Measurements from ENCODE around the gene DLGAP1.

The DLGAP1 gene

GRCh38 chr18:3824101-3824500 lies 631.0 kb downstream of the DLGAP1 start:
- Histone ChIP-seq H3K9ac (ENCODE audit: low read length in 2 of 2) (no peak overlapping the region), H3K4me3 (ENCODE audit: low read length in 2 of 2) (no peak overlapping the region), H3K27ac (ENCODE audit: low read length) (no peak overlapping the region), H3K9me3 (ENCODE audit: control insufficient read depth in 2 of 2, low read length in 2 of 2) (no peaks in the 10 kb centered on the region), H3K4me1 (ENCODE audit: control insufficient read depth, insufficient read depth, low read length) (no peaks in the 10 kb centered on the region), H3K36me3 (ENCODE audit: control insufficient read depth in 2 of 2, insufficient read depth in 2 of 2, low read length in 2 of 2) (no peaks in the 10 kb centered on the region), H3K27me3 (ENCODE audit: control insufficient read depth in 1 of 2, insufficient read depth in 2 of 2, low read length in 2 of 2) (no peaks in the 10 kb centered on the region)

DNA sequence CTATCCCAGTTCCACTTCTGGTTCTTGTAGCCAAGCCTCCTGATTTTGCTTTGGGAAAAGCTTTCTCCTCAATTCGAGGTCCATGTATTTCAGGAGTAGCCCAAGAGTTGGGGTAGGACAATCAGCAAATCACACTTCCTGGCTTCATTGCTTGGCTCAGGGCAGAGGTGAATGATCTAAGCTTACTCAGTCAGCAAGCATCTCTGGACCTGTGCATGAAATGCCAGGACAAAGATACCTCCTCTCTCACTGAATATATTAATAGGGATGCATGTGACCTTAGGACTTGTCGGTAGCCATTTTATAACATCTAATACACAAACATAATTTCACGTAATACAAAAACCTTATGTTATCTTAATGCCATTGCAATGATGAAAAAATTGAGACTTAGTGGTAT lies 632.0 kb downstream of the DLGAP1 start:
- H3K4me1 ChIP-seq (ENCODE audit: control insufficient read depth, insufficient read depth, low read length) = no peaks in the 10 kb centered on the region
- no peak overlapping the region for H3K27ac ChIP-seq (ENCODE audit: low read length)
- no peaks in the 10 kb centered on the region for H3K27me3 ChIP-seq (ENCODE audit: control insufficient read depth in 1 of 2, insufficient read depth in 2 of 2, low read length in 2 of 2)
- H3K9me3 ChIP-seq (ENCODE audit: control insufficient read depth in 2 of 2, low read length in 2 of 2) = no peaks in the 10 kb centered on the region
- no peak overlapping the region for H3K9ac ChIP-seq (ENCODE audit: low read length in 2 of 2)
- no peak overlapping the region for H3K4me3 ChIP-seq (ENCODE audit: low read length in 2 of 2)
- no peaks in the 10 kb centered on the region for H3K36me3 ChIP-seq (ENCODE audit: control insufficient read depth in 2 of 2, insufficient read depth in 2 of 2, low read length in 2 of 2)

GRCh38 chr18:3821524-3821923 lies 633.6 kb downstream of the DLGAP1 start:
- Histone ChIP-seq H3K9ac (ENCODE audit: low read length in 2 of 2) (no peak overlapping the region), H3K9me3 (ENCODE audit: control insufficient read depth in 2 of 2, low read length in 2 of 2) (no peaks in the 10 kb centered on the region), H3K4me1 (ENCODE audit: control insufficient read depth, insufficient read depth, low read length) (no peaks in the 10 kb centered on the region), H3K36me3 (ENCODE audit: control insufficient read depth in 2 of 2, insufficient read depth in 2 of 2, low read length in 2 of 2) (no peaks in the 10 kb centered on the region), H3K27me3 (ENCODE audit: control insufficient read depth in 1 of 2, insufficient read depth in 2 of 2, low read length in 2 of 2) (no peaks in the 10 kb centered on the region), H3K27ac (ENCODE audit: low read length) (no peak overlapping the region), H3K4me3 (ENCODE audit: low read length in 2 of 2) (no peak overlapping the region)

DNA sequence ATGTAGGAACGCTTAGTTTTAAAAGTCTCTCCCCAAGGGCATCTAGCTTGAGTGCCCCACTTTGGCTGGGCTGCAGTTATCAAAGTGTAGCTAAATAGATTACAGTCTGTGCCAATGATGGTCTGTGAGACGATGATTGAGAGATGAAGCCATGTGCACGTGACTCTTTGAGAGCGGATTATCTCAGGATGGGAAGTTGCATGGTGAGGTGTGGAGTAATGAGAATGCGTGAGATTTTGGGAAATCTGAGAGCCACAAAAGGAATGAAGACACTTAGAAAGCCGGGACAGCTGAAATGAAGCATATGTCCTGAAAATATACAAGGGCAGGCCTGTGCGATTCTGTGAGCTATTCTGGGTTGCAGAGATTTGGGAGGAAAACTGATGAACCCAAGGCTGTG lies 635.1 kb downstream of the DLGAP1 start:
- Histone ChIP-seq H3K4me1 (ENCODE audit: control insufficient read depth, insufficient read depth, low read length) (no peaks in the 10 kb centered on the region), H3K27me3 (ENCODE audit: control insufficient read depth in 1 of 2, insufficient read depth in 2 of 2, low read length in 2 of 2) (no peaks in the 10 kb centered on the region), H3K27ac (ENCODE audit: low read length) (no peak overlapping the region), H3K36me3 (ENCODE audit: control insufficient read depth in 2 of 2, insufficient read depth in 2 of 2, low read length in 2 of 2) (no peaks in the 10 kb centered on the region), H3K9me3 (ENCODE audit: control insufficient read depth in 2 of 2, low read length in 2 of 2) (no peaks in the 10 kb centered on the region), H3K4me3 (ENCODE audit: low read length in 2 of 2) (no peak overlapping the region), H3K9ac (ENCODE audit: low read length in 2 of 2) (no peak overlapping the region)

GRCh38 chr18:3816610-3817363 lies 638.3 kb downstream of the DLGAP1 start:
- Histone ChIP-seq H3K4me3 (ENCODE audit: low read length in 2 of 2) (no peak overlapping the region), H3K9ac (ENCODE audit: low read length in 2 of 2) (no peak overlapping the region), H3K4me1 (ENCODE audit: control insufficient read depth, insufficient read depth, low read length) (no peaks in the 10 kb centered on the region), H3K36me3 (ENCODE audit: control insufficient read depth in 2 of 2, insufficient read depth in 2 of 2, low read length in 2 of 2) (no peaks in the 10 kb centered on the region), H3K27me3 (ENCODE audit: control insufficient read depth in 1 of 2, insufficient read depth in 2 of 2, low read length in 2 of 2) (no peaks in the 10 kb centered on the region), H3K9me3 (ENCODE audit: control insufficient read depth in 2 of 2, low read length in 2 of 2) (no peaks in the 10 kb centered on the region), H3K27ac (ENCODE audit: low read length) (no peak overlapping the region)

DNA sequence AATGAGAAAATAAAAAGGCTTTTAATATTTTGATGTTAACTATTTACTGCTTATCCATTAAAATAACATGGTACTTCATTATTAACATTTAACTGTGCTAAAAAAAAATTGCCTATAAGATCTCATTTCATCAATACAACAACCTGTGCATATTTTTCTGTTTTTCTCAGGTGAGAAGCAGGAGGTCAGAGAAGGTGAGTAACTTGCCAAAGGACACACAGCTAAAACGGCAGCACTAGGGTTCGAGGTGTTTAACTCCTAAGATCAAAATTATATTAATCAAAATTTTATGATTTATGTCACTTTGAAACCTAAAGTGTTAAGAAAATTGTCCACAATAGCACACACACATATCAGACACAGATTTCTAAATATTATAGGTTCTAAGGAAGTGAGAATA lies 639.1 kb downstream of the DLGAP1 start:
- Histone ChIP-seq H3K4me3 (ENCODE audit: low read length in 2 of 2) (no peak overlapping the region), H3K27ac (ENCODE audit: low read length) (no peak overlapping the region), H3K36me3 (ENCODE audit: control insufficient read depth in 2 of 2, insufficient read depth in 2 of 2, low read length in 2 of 2) (no peaks in the 10 kb centered on the region), H3K9me3 (ENCODE audit: control insufficient read depth in 2 of 2, low read length in 2 of 2) (no peaks in the 10 kb centered on the region), H3K4me1 (ENCODE audit: control insufficient read depth, insufficient read depth, low read length) (no peaks in the 10 kb centered on the region), H3K27me3 (ENCODE audit: control insufficient read depth in 1 of 2, insufficient read depth in 2 of 2, low read length in 2 of 2) (no peaks in the 10 kb centered on the region), H3K9ac (ENCODE audit: low read length in 2 of 2) (no peak overlapping the region)

DNA sequence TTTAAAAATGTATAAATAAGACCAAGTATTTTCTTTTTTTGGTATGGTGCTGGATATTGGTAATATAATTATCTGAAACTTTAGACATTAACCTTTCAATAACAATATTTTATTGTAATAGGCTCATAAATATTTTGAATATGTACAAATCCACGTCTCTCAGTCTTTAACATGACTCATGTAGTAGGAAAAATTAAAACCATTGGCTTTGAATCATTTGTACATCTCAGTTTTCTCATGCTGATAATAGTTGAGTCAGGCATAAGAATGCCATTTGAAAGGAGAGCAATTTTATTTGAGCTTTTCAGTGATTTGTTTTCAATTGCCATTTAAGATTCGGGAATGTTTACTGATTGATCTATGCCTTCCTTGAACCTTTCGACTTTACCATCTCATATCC lies 640.3 kb downstream of the DLGAP1 start:
- Histone ChIP-seq H3K4me3 (ENCODE audit: low read length in 2 of 2) (no peak overlapping the region), H3K9me3 (ENCODE audit: control insufficient read depth in 2 of 2, low read length in 2 of 2) (no peaks in the 10 kb centered on the region), H3K27me3 (ENCODE audit: control insufficient read depth in 1 of 2, insufficient read depth in 2 of 2, low read length in 2 of 2) (no peaks in the 10 kb centered on the region), H3K4me1 (ENCODE audit: control insufficient read depth, insufficient read depth, low read length) (no peaks in the 10 kb centered on the region), H3K9ac (ENCODE audit: low read length in 2 of 2) (no peak overlapping the region), H3K36me3 (ENCODE audit: control insufficient read depth in 2 of 2, insufficient read depth in 2 of 2, low read length in 2 of 2) (no peaks in the 10 kb centered on the region), H3K27ac (ENCODE audit: low read length) (no peak overlapping the region)

- no peak overlapping the region for H3K4me3 ChIP-seq (ENCODE audit: low read length in 2 of 2)
- no peak overlapping the region for H3K9ac ChIP-seq (ENCODE audit: low read length in 2 of 2)
- no peaks in the 10 kb centered on the region for H3K9me3 ChIP-seq (ENCODE audit: control insufficient read depth in 2 of 2, low read length in 2 of 2)
- no peaks in the 10 kb centered on the region for H3K36me3 ChIP-seq (ENCODE audit: control insufficient read depth in 2 of 2, insufficient read depth in 2 of 2, low read length in 2 of 2)
- H3K27ac ChIP-seq (ENCODE audit: low read length) = no peak overlapping the region
- no peaks in the 10 kb centered on the region for H3K4me1 ChIP-seq (ENCODE audit: control insufficient read depth, insufficient read depth, low read length)
- peaks cover 0 to 4% of the 10 kb centered on the region in 2 donors for H3K27me3 ChIP-seq (ENCODE audit: control insufficient read depth in 1 of 2, insufficient read depth in 2 of 2, low read length in 2 of 2)
Observed at GRCh38 chr18:3810296-3810695, 644.8 kb downstream of the DLGAP1 start.

- Histone ChIP-seq H3K27ac (ENCODE audit: low read length) (no peak overlapping the region), H3K36me3 (ENCODE audit: control insufficient read depth in 2 of 2, insufficient read depth in 2 of 2, low read length in 2 of 2) (no peaks in the 10 kb centered on the region), H3K4me3 (ENCODE audit: low read length in 2 of 2) (no peak overlapping the region), H3K9ac (ENCODE audit: low read length in 2 of 2) (no peak overlapping the region), H3K4me1 (ENCODE audit: control insufficient read depth, insufficient read depth, low read length) (no peaks in the 10 kb centered on the region), H3K27me3 (ENCODE audit: control insufficient read depth in 1 of 2, insufficient read depth in 2 of 2, low read length in 2 of 2) (peaks cover 0 to 4% of the 10 kb centered on the region in 2 donors), H3K9me3 (ENCODE audit: control insufficient read depth in 2 of 2, low read length in 2 of 2) (no peaks in the 10 kb centered on the region)
Observed at GRCh38 chr18:3808985-3809780, 645.9 kb downstream of the DLGAP1 start.

DNA sequence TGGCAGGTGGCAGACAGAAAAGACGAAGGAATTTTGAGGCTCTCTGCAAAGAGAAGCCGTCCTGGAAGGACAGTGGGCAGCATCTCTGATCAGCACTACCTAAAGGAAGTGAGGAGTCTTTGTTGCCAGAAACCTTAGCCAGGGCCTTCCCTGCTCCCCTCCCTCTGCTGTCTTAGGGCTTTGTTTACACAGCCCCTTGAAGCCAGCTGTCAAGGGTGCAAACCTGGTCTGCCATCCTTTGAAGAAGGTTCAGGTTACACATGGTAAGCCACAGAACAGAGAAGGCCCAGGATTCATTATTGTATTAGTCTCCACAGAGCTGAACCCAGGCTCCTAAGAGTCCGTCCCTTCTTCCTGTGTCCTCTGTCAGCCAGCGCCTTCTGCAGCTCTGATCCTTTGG lies 648.5 kb downstream of the DLGAP1 start:
- Histone ChIP-seq H3K4me1 (ENCODE audit: control insufficient read depth, insufficient read depth, low read length) (no peaks in the 10 kb centered on the region), H3K9ac (ENCODE audit: low read length in 2 of 2) (no peak overlapping the region), H3K27me3 (ENCODE audit: control insufficient read depth in 1 of 2, insufficient read depth in 2 of 2, low read length in 2 of 2) (peaks cover 0 to 5% of the 10 kb centered on the region in 2 donors), H3K27ac (ENCODE audit: low read length) (no peak overlapping the region), H3K4me3 (ENCODE audit: low read length in 2 of 2) (no peak overlapping the region), H3K9me3 (ENCODE audit: control insufficient read depth in 2 of 2, low read length in 2 of 2) (no peaks in the 10 kb centered on the region), H3K36me3 (ENCODE audit: control insufficient read depth in 2 of 2, insufficient read depth in 2 of 2, low read length in 2 of 2) (no peaks in the 10 kb centered on the region)

DNA sequence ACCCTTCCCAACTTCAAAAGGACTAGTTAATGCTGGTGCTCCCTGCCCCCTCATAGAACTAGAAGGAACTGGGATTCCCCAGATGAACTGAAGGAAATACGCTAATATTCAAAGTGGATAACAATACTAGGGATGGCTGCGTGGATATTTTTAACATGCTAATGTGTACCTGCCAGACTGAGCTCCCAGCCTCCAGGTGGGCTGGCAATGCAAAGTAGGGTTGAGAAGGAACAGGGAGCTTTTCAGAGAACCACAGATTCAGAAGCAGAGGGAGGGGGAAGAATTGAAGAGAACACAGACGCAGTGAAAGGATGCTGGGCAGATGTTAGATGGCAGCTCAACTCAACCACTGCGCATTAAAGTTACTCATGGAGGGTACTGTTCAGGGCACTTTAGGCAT lies 650.8 kb downstream of the DLGAP1 start:
- H3K9me3 ChIP-seq (ENCODE audit: control insufficient read depth in 2 of 2, low read length in 2 of 2) = no peaks in the 10 kb centered on the region
- H3K9ac ChIP-seq (ENCODE audit: low read length in 2 of 2) = no peak overlapping the region
- H3K4me3 ChIP-seq (ENCODE audit: low read length in 2 of 2) = no peak overlapping the region
- no peaks in the 10 kb centered on the region for H3K4me1 ChIP-seq (ENCODE audit: control insufficient read depth, insufficient read depth, low read length)
- H3K27me3 ChIP-seq (ENCODE audit: control insufficient read depth in 1 of 2, insufficient read depth in 2 of 2, low read length in 2 of 2) = peaks cover 0 to 5% of the 10 kb centered on the region in 2 donors
- no peaks in the 10 kb centered on the region for H3K36me3 ChIP-seq (ENCODE audit: control insufficient read depth in 2 of 2, insufficient read depth in 2 of 2, low read length in 2 of 2)
- no peak overlapping the region for H3K27ac ChIP-seq (ENCODE audit: low read length)

Data from stomach smooth muscle (tissue), 2 donors.